HG03378 (cell line): ENCODE data around the gene MDM4.
"Not testable (repeated sequence)": the region's sequence is repeated elsewhere in the genome, so short reads cannot be mapped to it uniquely, and the experiment has no call there.

Experiments used
- ATAC-seq: cut with Tn5 transposase; IDR thresholded peaks from one replicate; pipeline ENCODE4 v1.9.1; 2021; ENCODE audit warnings: mild to moderate bottlenecking, moderate library complexity; ENCODE audit not compliant: unreplicated experiment

MDM4 gene

DNA sequence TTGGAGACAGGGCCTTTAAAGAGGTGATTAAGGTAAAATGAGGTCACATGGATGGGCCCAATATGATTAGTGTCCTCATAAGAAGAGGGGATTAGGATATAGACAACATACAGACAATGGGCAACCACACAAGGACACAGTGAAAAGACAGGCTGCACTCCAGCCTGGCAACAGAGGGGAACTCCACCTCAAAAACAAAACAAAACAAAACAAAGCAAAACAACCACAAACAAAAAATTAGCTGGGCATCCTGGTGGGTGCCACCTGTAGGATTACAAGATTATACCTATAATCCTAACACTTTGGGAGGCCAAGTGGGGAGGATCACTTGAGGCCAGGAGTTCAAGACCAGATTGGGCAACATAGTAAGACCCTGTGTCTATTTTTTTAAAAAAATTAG is 4.8 kb upstream of the MDM4 start:
- no peak for ATAC-seq

DNA sequence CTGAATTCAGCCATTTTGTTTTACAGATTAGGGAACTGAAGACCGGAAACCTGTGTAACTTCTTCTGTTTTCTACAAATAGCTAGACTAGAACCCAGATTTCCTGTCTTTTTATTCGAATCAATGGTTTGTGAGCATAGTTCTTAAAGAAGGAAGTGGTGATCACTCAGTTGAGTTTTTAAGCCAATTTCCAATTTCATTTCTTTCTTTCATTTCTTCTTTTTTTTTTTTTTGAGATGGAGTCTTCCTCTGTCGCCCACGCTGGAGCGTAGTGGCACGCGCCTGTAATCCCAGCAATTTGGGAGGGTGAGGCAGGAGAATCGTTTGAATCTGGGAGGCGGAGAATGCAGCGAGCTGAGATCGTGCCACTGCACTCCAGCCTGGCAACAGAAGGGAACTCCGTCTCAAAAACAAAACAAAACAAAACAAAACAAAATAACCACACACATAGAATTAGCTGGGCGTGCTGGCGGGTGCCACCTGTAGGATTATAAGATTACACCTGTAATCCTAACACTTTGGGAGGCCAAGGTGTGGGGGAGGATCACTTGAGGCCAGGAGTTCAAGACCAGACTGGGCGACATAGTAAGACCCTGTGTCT is 3.0 kb upstream of the MDM4 start:
- ATAC-seq = peak; percentile 52

DNA sequence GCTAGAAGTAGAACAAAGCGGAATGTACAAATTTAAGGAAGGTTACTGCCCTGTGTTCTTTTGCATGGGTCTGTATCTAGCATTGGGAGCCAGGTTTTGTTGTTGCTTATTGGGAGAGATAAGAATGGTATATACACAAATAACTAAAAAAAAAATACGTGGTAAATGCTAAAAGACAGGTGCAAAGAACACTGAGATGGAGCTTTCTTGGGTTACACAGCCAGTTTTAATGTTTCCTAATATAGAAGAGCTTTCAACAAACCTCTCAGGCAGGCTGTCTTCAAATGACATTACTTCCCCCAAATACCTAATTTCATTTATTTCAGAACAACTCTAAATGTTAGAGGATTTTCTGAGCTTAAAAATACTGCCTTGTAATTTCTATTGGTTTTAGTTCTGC is 1.4 kb upstream of the MDM4 start:
- no peak for ATAC-seq

DNA sequence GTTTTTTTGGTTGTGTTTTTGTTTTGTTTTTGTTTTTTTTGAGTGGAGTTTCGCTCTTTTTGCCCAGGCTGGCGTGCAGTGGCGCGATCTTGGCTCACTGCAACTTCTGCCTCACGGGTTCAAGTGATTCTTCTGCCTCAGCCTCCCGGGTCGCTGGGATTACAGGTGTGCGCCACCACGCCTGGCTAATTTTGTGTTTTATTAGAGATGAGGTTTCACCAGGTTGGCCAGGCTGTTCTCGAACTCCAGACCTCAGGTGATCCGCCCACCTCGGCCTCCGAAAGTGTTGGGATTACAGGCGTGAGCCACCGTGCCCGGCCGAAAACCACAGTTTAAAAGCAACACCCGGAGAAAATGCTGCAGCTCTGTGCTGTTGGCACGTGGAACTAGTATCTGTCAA is 1.2 kb downstream of the MDM4 start:
- ATAC-seq = not testable (repeated sequence)

DNA sequence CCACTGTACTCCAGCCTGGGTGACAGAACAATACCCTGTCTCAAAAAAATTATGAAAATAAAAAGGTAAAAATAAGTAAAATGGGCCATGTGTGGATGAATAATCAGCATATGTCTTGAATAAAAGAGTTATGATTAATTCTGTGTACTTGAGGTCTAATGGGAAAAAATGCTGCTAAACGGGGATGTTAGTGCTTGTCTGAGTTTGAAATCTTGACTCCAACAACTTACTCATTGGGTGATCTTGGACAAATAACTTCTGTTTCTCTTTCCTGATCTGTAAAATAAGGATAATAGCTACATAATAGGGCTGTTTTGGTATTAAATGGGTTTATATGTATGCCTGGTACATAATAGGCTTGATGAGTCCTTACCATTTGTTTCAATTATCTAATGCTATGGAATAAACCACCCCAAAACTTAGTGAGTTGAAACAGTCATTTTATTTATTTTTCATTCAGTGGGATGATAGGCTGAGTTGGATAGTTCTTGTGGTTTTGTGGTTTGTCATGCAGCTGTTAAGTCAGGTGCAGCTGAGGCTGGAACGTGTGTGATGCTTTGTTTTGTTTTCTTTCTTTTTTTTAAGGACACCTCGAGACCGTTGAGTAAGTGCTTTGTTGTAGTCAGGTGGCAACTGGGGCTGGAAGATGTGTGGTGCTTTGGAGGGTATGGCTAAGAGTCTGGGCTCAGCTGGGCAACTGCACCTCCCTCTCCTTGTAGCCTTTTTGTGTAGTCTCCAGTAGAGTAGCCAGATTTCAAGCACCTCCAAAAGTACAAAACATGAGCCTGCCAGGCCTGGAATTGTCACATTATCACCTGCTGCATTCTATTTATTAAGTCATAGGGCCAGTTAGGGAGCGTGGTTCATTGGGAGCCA is 4.9 kb downstream of the MDM4 start:
- peak; percentile 41 for ATAC-seq

DNA sequence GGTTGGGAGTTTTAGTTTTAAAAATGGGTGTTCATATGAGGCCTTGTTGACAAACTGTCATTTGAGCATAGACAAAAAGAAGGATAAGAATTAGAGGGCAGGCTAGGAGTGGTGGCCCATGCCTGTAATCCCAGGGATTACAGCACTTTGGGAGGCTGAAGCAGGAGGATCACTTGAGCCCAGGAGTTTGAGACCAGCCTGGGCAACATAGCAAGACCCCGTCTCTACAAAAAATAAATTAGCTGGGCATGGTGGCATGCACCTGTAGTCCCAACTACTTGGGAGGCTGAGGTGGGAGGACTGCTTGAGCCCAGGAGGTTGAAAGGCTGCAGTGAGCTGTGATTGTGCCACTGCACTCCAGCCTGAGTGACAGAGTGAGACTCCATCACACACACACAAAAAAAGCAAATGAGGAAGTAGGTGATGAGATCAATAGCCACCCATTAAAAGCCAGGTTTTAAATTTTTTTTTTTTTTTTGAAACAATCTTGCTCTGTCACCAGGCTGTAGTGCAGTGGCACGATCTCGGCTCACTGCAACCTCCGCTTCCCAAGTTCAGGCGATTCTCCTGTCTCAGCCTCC is 5.8 kb downstream of the MDM4 start:
- ATAC-seq = not testable (repeated sequence)

DNA sequence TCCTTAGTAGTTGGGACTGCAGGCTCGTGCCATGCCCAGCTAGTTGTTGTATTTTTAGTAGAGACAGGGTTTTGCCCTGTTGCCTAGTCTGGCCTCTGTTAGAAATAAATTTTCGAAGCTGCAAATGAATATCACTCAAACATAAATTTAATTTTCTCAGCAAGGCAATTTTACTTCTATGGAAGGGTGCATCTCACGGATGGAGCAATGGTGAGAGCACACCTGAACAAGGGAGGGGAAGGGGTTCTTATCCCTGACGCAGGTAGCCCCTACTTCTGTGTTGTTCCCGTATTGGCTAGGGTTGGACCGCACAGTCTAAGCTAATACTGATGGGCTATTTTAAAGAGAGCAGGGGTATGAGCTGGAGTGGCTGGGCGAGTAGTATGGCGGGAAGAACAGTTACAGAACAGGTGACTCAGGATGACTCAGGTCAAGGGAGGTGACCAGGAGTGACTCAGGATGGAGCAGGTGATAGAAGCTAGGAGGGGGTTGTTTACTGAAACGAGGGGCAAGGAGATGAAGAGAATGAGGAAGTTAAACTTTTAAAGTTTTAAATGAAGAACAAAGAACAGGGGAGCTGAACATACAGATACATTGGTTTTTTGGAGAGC is 7.5 kb downstream of the MDM4 start:
- ATAC-seq = no peak

DNA sequence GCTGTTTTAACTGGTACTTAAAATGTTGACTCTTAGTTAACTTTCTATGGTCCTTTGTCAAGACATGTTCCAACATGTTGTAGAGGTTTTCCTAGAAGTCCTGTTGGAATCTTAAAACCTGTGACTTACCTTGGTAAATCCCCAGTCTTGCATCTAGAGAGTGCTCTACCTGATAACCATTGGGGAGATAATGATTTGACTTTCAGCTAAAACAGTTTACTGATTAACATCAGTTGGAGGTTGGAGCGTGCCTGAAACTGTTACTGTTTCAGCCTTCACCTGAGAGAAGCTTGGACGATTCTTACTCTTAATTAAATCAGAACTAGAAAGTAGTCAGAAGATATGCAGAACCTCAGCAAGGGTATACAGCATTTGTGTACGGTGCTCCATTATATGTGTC is 8.8 kb downstream of the MDM4 start:
- ATAC-seq = no peak

DNA sequence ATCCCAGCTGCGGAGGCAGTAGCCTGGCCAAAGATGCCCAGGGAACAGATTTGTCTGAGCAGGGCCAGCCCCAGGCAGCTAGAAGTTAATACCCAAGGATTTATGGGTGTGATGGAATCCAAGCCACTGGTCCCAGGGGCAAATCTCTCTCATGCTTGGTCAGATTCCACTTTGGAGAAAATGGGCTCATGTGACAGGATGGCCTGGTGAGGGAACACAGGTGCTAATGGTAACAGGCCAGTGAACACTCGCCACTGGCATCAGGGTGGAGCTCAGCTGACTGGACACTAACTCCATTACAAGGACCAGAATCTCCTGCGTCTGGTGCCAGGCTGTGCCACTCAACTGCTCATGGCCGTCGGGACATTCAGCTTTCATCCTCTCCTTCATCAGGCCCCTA is 12.0 kb downstream of the MDM4 start:
- ATAC-seq = no peak

DNA sequence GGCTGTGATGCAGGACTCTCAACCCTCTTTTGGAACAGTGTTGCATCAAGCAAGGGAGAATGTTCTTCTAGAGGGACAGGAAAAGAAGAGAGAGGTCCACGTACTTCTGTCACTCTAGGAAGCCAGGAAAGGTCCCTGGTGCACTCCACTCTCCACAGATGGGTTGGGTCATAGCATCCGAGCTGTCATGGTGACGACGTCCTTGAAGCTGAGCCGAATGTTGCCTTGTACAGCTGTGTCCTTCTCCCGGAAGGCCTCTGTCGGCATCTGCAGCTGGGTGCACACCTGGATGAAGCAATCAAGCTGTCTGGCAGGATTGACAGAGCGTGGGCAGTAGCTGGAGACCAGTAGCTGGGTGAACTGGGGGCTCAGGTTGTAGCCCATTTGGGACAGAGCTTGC is 12.5 kb downstream of the MDM4 start:
- ATAC-seq = no peak

DNA sequence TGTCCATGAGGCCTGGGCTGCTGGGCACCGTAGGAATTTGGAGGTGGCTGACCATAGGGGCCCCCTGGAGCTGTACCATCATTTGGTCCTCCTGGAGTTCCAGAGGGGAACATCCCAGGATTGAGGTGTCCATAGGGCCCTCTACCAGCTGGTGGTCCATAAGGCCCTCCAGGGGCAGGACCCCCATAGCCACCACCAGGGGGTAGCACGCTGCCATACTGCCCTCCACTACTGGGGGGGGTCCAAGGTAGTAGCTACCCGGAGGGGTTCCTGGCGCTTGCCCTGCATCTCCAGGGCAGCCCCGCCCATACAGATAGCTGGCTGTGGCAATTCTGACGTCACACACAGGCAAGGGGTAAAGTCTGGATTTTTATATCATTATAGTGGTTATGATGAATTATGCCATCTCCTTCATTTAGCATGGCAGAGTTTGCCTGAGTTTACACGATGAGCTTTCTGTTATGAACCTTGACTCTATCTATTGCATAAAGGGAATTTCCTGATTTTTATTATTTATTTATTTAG is 13.2 kb downstream of the MDM4 start:
- no peak for ATAC-seq

DNA sequence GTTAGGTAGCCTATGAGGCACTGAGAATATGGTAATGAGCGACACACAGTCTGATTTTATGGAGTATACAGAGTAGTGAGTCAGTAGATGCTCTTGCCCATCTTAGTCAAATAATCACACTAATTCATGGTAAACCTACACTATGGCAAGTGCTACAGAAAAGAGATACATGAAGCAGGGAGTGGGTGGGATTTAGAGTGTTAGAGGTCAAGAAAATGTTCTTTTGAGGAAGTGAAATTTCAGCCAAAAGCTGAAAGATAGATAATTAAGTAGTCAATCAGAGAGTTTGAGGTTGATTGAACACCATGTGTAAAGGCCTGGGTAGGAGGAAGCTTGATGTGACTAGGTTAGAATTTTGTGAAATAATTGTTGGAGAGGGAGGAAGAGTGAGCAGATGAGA is 14.7 kb downstream of the MDM4 start:
- ATAC-seq = peak; percentile 89

DNA sequence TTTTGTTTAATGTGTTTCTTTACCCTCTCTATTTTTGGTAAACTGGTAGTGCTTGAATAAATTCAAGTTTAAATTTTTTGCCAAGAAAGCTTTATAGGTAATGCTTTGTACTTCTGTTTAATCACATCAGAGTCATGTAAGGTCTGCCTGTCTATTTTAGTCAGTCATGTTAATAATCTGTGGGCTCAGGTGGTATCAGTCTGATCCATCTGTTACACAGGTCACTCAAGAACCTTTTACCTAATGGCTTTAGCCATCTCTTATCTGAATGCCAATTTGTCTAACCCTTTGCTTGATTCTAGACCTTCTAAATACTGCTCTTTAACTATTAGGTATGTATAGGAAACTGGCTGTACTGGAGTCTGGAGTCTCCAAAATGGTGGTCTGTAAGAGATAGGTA is 16.6 kb downstream of the MDM4 start:
- no peak for ATAC-seq

DNA sequence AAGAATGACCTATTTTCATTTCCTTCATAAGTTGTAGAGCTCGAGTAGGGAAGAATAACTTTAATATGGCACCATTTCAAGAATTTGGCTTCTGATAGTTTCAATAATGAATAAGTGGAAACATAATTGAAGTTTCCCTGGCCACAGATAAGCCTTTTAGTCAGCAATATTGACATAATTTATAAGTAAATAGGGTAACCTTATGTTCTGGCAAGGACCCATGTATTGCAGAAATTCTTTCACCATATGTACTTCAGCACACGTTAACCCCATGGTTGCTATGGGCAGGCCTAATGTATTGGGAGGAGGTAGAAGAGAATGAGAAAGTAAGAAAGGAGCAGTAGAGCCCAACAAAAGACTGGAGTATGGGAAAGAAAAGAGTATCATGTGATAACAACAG is 25.4 kb downstream of the MDM4 start:
- no peak for ATAC-seq

DNA sequence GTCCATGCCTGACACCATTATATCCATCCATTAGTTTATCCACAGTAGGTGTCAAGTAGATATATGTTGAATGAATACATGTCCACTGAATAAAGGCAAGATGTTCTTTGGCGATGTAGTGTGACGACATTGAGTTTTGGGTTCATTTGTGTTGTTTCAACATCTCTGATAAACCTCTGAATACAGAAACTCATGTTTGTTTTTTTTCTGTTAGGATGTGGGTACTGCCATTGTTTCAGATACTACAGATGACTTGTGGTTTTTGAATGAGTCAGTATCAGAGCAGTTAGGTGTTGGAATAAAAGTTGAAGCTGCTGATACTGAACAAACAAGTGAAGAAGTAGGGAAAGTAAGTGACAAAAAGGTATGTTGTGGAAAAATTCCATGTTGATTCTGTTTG is 28.1 kb downstream of the MDM4 start:
- ATAC-seq = no peak

DNA sequence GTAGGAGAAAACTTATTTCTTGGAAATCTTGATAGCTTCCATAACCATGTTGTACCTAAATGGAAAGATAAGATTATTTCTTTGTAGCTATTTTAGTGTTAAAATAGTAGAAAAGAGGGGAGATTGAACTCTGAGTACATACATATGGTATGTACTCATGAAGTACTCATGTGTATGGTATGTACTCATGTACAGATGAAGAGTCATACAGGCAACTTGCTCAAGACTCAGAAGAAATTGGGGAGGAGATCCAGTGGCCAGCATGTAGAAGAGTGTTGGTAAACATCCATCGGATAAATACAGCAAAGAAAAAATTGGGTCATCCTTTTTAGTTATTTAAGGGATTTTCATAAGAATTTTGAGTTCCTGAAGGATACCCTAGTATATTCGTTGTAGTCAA is 29.0 kb downstream of the MDM4 start:
- ATAC-seq = no peak

DNA sequence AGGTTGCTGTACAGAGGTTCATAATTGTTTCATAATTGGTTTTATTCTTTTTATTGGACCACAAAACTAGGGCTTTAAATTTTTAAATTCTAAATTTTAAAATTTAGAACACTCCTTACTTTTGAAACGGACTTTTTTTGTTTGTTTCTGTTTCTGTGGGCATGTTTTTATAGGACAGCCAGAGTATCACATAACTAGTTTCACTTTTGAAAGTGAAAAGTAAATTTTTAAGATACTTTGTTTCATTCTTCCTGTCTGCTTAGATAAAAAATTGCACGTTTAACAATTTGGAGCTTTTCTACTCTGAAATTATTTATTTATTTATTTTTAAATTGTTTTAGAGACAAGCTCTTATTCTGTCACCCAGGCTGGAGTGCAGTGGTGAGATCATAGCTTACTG is 29.7 kb downstream of the MDM4 start:
- ATAC-seq = no peak

DNA sequence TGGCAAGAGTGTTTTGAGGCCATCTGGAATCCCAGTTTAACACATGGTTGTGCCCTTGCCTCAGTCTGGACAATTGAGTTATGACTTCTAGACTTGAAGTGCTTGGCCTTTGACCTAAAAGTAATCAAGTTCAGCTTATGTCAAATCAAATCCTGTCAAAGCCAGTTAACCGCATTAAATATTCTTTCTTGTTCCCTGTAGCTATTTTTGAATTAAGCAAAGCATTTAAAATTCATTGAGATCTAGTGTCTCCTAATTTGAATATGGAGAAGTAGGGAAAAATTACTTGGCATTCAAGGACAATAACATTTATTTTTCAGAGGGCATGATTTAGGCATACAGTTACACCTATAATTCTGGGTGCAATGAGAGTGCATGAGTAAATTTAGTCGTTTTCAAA is 32.1 kb downstream of the MDM4 start:
- ATAC-seq = no peak

DNA sequence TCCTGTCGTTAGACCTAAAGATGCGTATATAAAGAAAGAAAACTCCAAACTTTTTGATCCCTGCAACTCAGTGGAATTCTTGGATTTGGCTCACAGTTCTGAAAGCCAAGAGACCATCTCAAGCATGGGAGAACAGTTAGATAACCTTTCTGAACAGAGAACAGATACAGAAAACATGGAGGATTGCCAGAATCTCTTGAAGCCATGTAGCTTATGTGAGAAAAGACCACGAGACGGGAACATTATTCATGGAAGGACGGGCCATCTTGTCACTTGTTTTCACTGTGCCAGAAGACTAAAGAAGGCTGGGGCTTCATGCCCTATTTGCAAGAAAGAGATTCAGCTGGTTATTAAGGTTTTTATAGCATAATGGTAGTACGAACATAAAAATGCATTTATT is 33.1 kb downstream of the MDM4 start:
- no peak for ATAC-seq

DNA sequence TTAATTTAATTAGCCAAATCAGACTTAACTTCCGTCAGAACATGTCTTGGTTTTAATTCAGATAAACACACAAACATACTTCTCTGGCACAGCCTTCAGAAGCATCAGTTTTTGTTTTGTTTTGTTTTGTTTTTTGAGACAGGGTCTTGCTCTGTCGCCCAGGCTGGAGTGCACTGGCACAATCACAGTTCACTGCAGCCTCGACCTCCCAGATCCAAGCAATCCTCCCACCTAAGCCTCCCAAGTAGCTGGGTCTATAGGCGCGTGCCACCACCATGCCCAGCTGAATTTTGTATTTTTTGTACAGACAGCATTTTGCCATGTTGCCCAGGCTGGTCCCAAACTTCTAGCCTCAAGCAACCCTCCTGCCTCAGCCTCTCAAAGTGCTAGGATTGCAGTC is 34.7 kb downstream of the MDM4 start:
- no peak for ATAC-seq

DNA sequence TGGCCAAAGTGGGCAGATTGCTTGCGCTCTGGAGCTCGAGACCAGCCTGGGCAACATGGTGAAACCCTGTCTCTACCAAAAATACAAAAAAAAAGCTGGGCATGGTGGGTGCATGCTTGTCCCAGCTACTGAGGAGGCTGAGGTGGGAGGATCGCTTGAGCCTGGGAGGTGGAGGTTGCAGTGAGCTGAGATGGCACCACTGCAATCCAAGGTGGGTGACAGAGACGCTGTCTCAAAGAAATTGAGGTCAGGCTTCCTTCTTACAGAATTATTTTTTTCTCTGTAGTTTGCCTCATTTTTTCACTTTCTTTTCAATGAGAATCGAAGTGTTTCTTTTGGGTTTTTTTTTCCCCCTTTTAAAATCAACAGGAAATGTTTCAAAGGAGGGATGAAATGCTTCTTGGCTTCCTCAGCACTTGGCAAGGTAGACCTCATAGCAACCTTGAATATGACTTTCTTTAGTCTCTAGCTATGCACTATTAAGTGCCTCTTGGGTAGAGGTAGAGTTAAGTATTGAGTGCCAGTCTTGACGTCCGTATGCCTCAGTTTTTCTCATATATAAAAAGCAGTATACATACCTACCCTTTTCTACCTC is 40.3 kb downstream of the MDM4 start:
- ATAC-seq = no peak
